OCI-LY1 (cell line): ENCODE measurements around the gene JPT2.

Experiments
- H2AFZ ChIP-seq: fragments of 200-600 bp; sonication (generic), shearing (Covaris generic); 2 replicates; pipeline ENCODE4 v1.6.0; 2014; ENCODE audit warnings: antibody characterized with exemption, mild to moderate bottlenecking, low read length
- H3F3A ChIP-seq: fragments of 200-600 bp; sonication (generic), shearing (Covaris generic); 2 replicates; pipeline ENCODE4 v1.6.0; 2014; ENCODE audit warnings: mild to moderate bottlenecking, antibody characterized with exemption, low read length, moderate library complexity; ENCODE audit not compliant: insufficient read depth
- H3K27ac ChIP-seq: fragments of 200-600 bp; sonication (generic); 2 replicates; pipeline ENCODE4 v1.5.1; 2014; ENCODE audit warnings: low read length, mixed run types, mild to moderate bottlenecking, low read depth; ENCODE audit not compliant: poor library complexity, severe bottlenecking
- H3K27me3 ChIP-seq: fragments of 200-600 bp; sonication (generic); 2 replicates; pipeline ENCODE4 v1.6.0; 2014; ENCODE audit warnings: antibody characterized with exemption, mild to moderate bottlenecking, low read length, moderate library complexity; ENCODE audit not compliant: insufficient read depth
- H3K36me3 ChIP-seq: fragments of 200-600 bp; sonication (generic); 2 replicates; pipeline ENCODE4 v1.6.1; 2014; ENCODE audit warnings: mild to moderate bottlenecking, antibody characterized with exemption, low read length, moderate library complexity, mixed read lengths; ENCODE audit not compliant: insufficient read depth
- H3K4me1 ChIP-seq: fragments of 200-600 bp; sonication (generic); 2 replicates; pipeline ENCODE4 v1.5.1; 2014; ENCODE audit warnings: mild to moderate bottlenecking, low read length, moderate library complexity; ENCODE audit not compliant: insufficient read depth, severe bottlenecking
- H3K4me2 ChIP-seq: fragments of 200-600 bp; sonication (generic), shearing (Covaris generic); 2 replicates; pipeline ENCODE4 v1.6.1; 2014; ENCODE audit warnings: low read length
- H3K4me3 ChIP-seq: fragments of 200-600 bp; sonication (generic); 2 replicates; pipeline ENCODE4 v1.5.1; 2014; ENCODE audit warnings: low read length, low read depth, mild to moderate bottlenecking, mixed read lengths; ENCODE audit not compliant: poor library complexity, severe bottlenecking
- H3K79me2 ChIP-seq: fragments of 200-600 bp; shearing (Covaris generic); 2 replicates; pipeline ENCODE4 v1.6.1; 2016; ENCODE audit warnings: mixed run types, low read length, mixed read lengths; ENCODE audit not compliant: insufficient read depth
- H3K9ac ChIP-seq: fragments of 200-600 bp; sonication (generic), shearing (Covaris generic); 2 replicates; pipeline ENCODE4 v1.6.1; 2014; ENCODE audit warnings: mild to moderate bottlenecking, low read length, mixed read lengths
- H3K9me2 ChIP-seq: fragments of 200-600 bp; sonication (generic), shearing (Covaris generic); 2 replicates; pipeline ENCODE4 v1.6.1; 2014; ENCODE audit warnings: low read depth, mild to moderate bottlenecking, low read length, mixed read lengths
- H3K9me3 ChIP-seq: fragments of 200-600 bp; shearing (Covaris generic); 2 replicates; pipeline ENCODE4 v1.6.1; 2014; ENCODE audit warnings: low read length, mixed read lengths
- H4K20me1 ChIP-seq: fragments of 200-600 bp; sonication (generic), shearing (Covaris generic); 2 replicates; pipeline ENCODE4 v1.6.0; 2016; ENCODE audit warnings: mild to moderate bottlenecking, low read length; ENCODE audit not compliant: insufficient read depth
- EZH2 ChIP-seq: fragments of 200-600 bp; sonication (generic), shearing (Covaris generic); IDR thresholded peaks from 2 replicates; pipeline ENCODE4 v1.8.0; 2017; ENCODE audit warnings: borderline replicate concordance, mixed run types, mild to moderate bottlenecking, antibody characterized with exemption, low read length, moderate library complexity, mixed read lengths
- TF ChIP-seq, protein P1 (sequence below): fragments of 200-600 bp; sonication (generic), shearing (Covaris generic); IDR thresholded peaks from 2 replicates; pipeline ENCODE4 v1.5.1; 2017; ENCODE audit warnings: mild to moderate bottlenecking, antibody characterized with exemption, low read length, moderate library complexity, mixed read lengths

JPT2 gene

DNA sequence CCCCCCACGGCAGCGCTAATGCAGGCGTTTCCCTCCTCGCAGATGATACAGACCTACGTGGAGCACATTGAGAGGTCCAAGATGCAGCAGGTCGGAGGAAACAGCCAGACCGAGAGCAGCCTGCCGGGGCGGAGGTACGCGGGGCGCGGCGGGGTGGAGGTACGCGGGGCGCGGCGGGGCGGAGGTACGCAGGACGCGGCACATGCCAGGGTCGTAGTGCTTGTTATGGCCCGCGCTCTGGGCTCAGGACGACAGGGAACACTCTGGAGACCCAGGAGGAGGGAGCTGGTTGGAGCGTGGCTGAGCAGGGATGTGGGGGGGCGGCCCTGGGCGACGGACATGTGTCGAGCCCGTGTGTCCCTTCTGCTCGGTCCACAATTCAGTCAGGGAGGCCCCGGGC is 51.4 kb downstream of the JPT2 start:
- H3K79me2 ChIP-seq, result no peaks in the 10 kb centered on the region
- TF ChIP-seq, protein P1, sequence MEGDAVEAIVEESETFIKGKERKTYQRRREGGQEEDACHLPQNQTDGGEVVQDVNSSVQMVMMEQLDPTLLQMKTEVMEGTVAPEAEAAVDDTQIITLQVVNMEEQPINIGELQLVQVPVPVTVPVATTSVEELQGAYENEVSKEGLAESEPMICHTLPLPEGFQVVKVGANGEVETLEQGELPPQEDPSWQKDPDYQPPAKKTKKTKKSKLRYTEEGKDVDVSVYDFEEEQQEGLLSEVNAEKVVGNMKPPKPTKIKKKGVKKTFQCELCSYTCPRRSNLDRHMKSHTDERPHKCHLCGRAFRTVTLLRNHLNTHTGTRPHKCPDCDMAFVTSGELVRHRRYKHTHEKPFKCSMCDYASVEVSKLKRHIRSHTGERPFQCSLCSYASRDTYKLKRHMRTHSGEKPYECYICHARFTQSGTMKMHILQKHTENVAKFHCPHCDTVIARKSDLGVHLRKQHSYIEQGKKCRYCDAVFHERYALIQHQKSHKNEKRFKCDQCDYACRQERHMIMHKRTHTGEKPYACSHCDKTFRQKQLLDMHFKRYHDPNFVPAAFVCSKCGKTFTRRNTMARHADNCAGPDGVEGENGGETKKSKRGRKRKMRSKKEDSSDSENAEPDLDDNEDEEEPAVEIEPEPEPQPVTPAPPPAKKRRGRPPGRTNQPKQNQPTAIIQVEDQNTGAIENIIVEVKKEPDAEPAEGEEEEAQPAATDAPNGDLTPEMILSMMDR, result no peak
- no peak for TF ChIP-seq EZH2
- no peaks in the 10 kb centered on the region for H3K4me1 ChIP-seq
- H3K36me3 ChIP-seq, result peaks cover 81% of the 10 kb centered on the region
- H3K9me2 ChIP-seq, result no peaks in the 10 kb centered on the region
- H3K4me3 ChIP-seq, result no peak overlapping the region
- no peak overlapping the region for H3K27ac ChIP-seq
- H3K9ac ChIP-seq, result no peak overlapping the region
- H3F3A ChIP-seq, result no peaks in the 10 kb centered on the region
- no peaks in the 10 kb centered on the region for H4K20me1 ChIP-seq
- no peak overlapping the region for H3K4me2 ChIP-seq
- no peaks in the 10 kb centered on the region for H3K27me3 ChIP-seq
- H2AFZ ChIP-seq, result no peak overlapping the region
- no peaks in the 10 kb centered on the region for H3K9me3 ChIP-seq

DNA sequence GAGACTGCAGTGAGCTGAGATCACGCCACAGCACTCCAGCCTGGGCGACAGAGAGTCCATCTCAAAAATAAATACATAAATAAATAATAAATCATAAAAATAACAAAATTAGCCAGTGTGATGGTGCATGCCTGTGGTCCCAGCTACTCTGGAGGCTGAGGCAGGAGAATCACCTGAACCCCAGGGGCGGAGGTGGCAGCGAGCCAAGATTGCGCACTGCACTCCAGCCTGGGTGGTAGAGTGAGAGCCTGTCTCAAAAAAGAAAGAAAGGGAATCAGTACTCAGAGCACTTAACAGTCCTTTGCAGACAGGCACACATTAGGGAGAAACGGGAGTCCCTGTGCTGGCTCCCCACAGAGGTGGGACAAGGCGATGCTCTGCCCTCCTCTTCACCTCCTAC is 53.0 kb downstream of the JPT2 start:
- H3K27me3 ChIP-seq, result no peaks in the 10 kb centered on the region
- H2AFZ ChIP-seq, result no peak overlapping the region
- H3K9me2 ChIP-seq, result no peaks in the 10 kb centered on the region
- H3K36me3 ChIP-seq, result peaks cover 80% of the 10 kb centered on the region
- no peaks in the 10 kb centered on the region for H3K4me1 ChIP-seq
- TF ChIP-seq EZH2, result no peak
- TF ChIP-seq, protein P1, result no peak
- H3K4me2 ChIP-seq, result no peak overlapping the region
- H3K4me3 ChIP-seq, result no peak overlapping the region
- H3K9ac ChIP-seq, result no peak overlapping the region
- H3K79me2 ChIP-seq, result no peaks in the 10 kb centered on the region
- H3F3A ChIP-seq, result no peaks in the 10 kb centered on the region
- H3K9me3 ChIP-seq, result no peaks in the 10 kb centered on the region
- H3K27ac ChIP-seq, result no peak overlapping the region
- H4K20me1 ChIP-seq, result no peaks in the 10 kb centered on the region

DNA sequence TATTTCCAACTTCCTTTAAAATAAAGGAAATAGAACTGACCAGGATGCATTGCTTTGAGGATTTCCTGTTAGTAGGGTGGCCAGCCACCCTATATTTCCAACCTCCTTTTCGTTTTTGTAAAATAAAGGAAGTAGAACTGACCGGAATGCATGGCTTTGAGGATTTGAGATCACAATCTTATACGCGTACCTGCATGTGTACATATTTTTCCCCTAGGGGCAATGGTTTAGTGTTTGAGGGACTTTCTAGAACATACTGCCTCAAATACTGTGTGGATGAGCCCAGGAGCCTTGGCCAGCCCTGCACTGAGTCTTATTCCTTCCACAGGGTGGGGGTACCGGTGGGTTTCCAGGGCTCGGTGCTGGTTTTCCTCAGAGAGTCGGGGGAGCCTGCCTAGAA is 53.5 kb downstream of the JPT2 start:
- H3K27ac ChIP-seq, result no peak overlapping the region
- no peak overlapping the region for H3K4me2 ChIP-seq
- H3K36me3 ChIP-seq, result peaks cover 75% of the 10 kb centered on the region
- H3K9ac ChIP-seq, result no peak overlapping the region
- no peaks in the 10 kb centered on the region for H3K9me3 ChIP-seq
- no peak for TF ChIP-seq EZH2
- TF ChIP-seq, protein P1, result no peak
- no peak overlapping the region for H2AFZ ChIP-seq
- no peak overlapping the region for H3K4me3 ChIP-seq
- H3K27me3 ChIP-seq, result no peaks in the 10 kb centered on the region
- no peaks in the 10 kb centered on the region for H3K9me2 ChIP-seq
- H4K20me1 ChIP-seq, result no peaks in the 10 kb centered on the region
- no peaks in the 10 kb centered on the region for H3K79me2 ChIP-seq
- no peaks in the 10 kb centered on the region for H3K4me1 ChIP-seq
- H3F3A ChIP-seq, result 0 out of 2 replicates have a peak, but pooled peaks cover 2% of the 10 kb centered on the region
